Epithelial cell of proximal tubule (primary cell): Measurements from ENCODE around the gene LIFR. TPM values are rescaled to one million over a fixed set of nuclear protein-coding genes. Genes with fewer than 3 reads are reported as not detected.

Source experiments
- DNase-seq: peaks from one replicate; pipeline ENCODE4 v3.0.0-alpha.2; 2011; ENCODE audit warnings: low read depth
- H3K4me3 ChIP-seq: 2 replicates; pipeline ENCODE4 v1.5.1; 2011; ENCODE audit warnings: low read depth, mild to moderate bottlenecking, low read length
- CTCF ChIP-seq: conservative IDR thresholded peaks from 2 replicates; pipeline ENCODE4 v1.5.1; 2012; ENCODE audit warnings: low read depth, mild to moderate bottlenecking, low read length
- total RNA-seq: library from RNA; depleted of rRNA; stranded (reverse); fragments of >200 nt; gene quantifications from 2 replicates; pipeline ENCODE4 v1.2.3, GENCODE V29; 2015

The LIFR gene
- total RNA-seq, 1 donor from 2014 or later, result 17.1 TPM

GRCh38 chr5:38479315-38479904 is 77.0 kb downstream of the LIFR start:
- H3K4me3 ChIP-seq, result no peak overlapping the region
- DNase-seq, result no peak
- no peak for TF ChIP-seq CTCF

GRCh38 chr5:38478878-38479277 is 77.6 kb downstream of the LIFR start:
- H3K4me3 ChIP-seq, result no peak overlapping the region
- TF ChIP-seq CTCF, result no peak
- no peak for DNase-seq

GRCh38 chr5:38478166-38478565 is 78.3 kb downstream of the LIFR start:
- no peak for DNase-seq
- TF ChIP-seq CTCF, result no peak
- no peak overlapping the region for H3K4me3 ChIP-seq

GRCh38 chr5:38473008-38473407 is 83.4 kb downstream of the LIFR start:
- TF ChIP-seq CTCF, result no peak

GRCh38 chr5:38472541-38472940 is 83.9 kb downstream of the LIFR start:
- no peak for DNase-seq
- no peak overlapping the region for H3K4me3 ChIP-seq
- TF ChIP-seq CTCF, result no peak

More at GRCh38 chr5:38473008-38473407, 83.4 kb downstream of the LIFR start:
- no peak for DNase-seq
- no peak overlapping the region for H3K4me3 ChIP-seq

- DNase-seq, result no peak
- TF ChIP-seq CTCF, result no peak
- H3K4me3 ChIP-seq, result no peak overlapping the region
These were observed 84.7 kb downstream of the LIFR start for GRCh38 chr5:38471709-38472108.

GRCh38 chr5:38469707-38470267 is 86.7 kb downstream of the LIFR start:
- no peak for DNase-seq
- no peak for TF ChIP-seq CTCF
- H3K4me3 ChIP-seq, result no peak overlapping the region
